MM.1S (cell line): ENCODE data around the gene MAPK8IP1.
A peak's percentile ranks its signal among the peaks of the same experiment; 100 is the strongest.

ENCODE experiments used
- DNase-seq: peaks from one replicate; pipeline ENCODE4 v3.0.0-alpha.2; 2015
- H2AFZ ChIP-seq: fragments of 300-600 bp; sonication (generic); 2 replicates; pipeline ENCODE4 v1.6.0; 2016; ENCODE audit warnings: antibody characterized with exemption, low read length
- H3F3A ChIP-seq: fragments of 300-600 bp; sonication (generic); 2 replicates; pipeline ENCODE4 v1.6.1; 2016; ENCODE audit warnings: mild to moderate bottlenecking, antibody characterized with exemption, low read length, moderate library complexity, mixed read lengths; ENCODE audit not compliant: insufficient read depth
- H3K27ac ChIP-seq: fragments of 300-600 bp; sonication (generic); 2 replicates; pipeline ENCODE4 v1.5.1; 2016; ENCODE audit warnings: mild to moderate bottlenecking, low read length
- H3K27me3 ChIP-seq: fragments of 300-600 bp; sonication (generic); replicated peaks from 2 replicates; pipeline ENCODE4 v1.6.0; 2016; ENCODE audit warnings: low read length; ENCODE audit not compliant: insufficient read depth
- H3K36me3 ChIP-seq: fragments of 300-600 bp; sonication (generic); replicated peaks from 2 replicates; pipeline ENCODE4 v1.6.1; 2016; ENCODE audit warnings: mild to moderate bottlenecking, low read length, mixed read lengths; ENCODE audit not compliant: insufficient read depth
- H3K4me1 ChIP-seq: fragments of 300-600 bp; sonication (generic); 2 replicates; pipeline ENCODE4 v1.6.1; 2016; ENCODE audit warnings: low read length, mixed read lengths
- H3K4me2 ChIP-seq: fragments of 300-600 bp; sonication (generic); 2 replicates; pipeline ENCODE4 v1.6.0; 2016; ENCODE audit warnings: low read depth, low read length
- H3K4me3 ChIP-seq: fragments of 300-600 bp; sonication (generic); 2 replicates; pipeline ENCODE4 v1.5.1; 2016; ENCODE audit warnings: low read length, mixed read lengths
- H3K79me2 ChIP-seq: fragments of 300-600 bp; sonication (generic); 2 replicates; pipeline ENCODE4 v1.6.1; 2016; ENCODE audit warnings: mixed run types, low read length, mixed read lengths
- H3K9ac ChIP-seq: fragments of 300-600 bp; sonication (generic); 2 replicates; pipeline ENCODE4 v1.6.1; 2016; ENCODE audit warnings: low read length, mixed read lengths
- H3K9me2 ChIP-seq: fragments of 300-600 bp; sonication (generic); replicated peaks from 2 replicates; pipeline ENCODE4 v1.6.1; 2016; ENCODE audit warnings: mild to moderate bottlenecking, low read length, mixed read lengths; ENCODE audit not compliant: insufficient read depth
- H3K9me3 ChIP-seq: fragments of 300-600 bp; sonication (generic); replicated peaks from 2 replicates; pipeline ENCODE4 v1.6.1; 2016; ENCODE audit warnings: mild to moderate bottlenecking, low read length, mixed read lengths; ENCODE audit not compliant: insufficient read depth
- H4K20me1 ChIP-seq: fragments of 300-600 bp; sonication (generic); 2 replicates; pipeline ENCODE4 v1.6.1; 2016; ENCODE audit warnings: mild to moderate bottlenecking, low read length, moderate library complexity, mixed read lengths; ENCODE audit not compliant: insufficient read depth
- CTCF ChIP-seq: fragments of 300-600 bp; sonication (generic); IDR thresholded peaks from 2 replicates; pipeline ENCODE4 v1.5.1; 2016; ENCODE audit warnings: antibody characterized with exemption, low read length, mixed read lengths
- EZH2 ChIP-seq: fragments of 300-600 bp; sonication (generic); optimal IDR thresholded peaks from 2 replicates; pipeline ENCODE3; 2017; ENCODE audit warnings: low read depth, mild to moderate bottlenecking, antibody characterized with exemption, low read length, mixed read lengths
- EZH2phosphoT487 ChIP-seq: fragments of 300-600 bp; sonication (generic); IDR thresholded peaks from 2 replicates; pipeline ENCODE4 v1.6.1; 2018; ENCODE audit warnings: antibody characterized with exemption, low read length

MAPK8IP1 gene

GRCh38 chr11:45852712-45853101, 32.7 kb upstream of the MAPK8IP1 start:
- no peak for TF ChIP-seq EZH2phosphoT487
- TF ChIP-seq CTCF = peak; percentile 65
- peaks cover 5% of the 10 kb centered on the region; the same call in 1 of the 2 replicates for H3K36me3 ChIP-seq
- H3K9me3 ChIP-seq = no peaks in the 10 kb centered on the region
- H4K20me1 ChIP-seq = 0 out of 2 replicates have a peak, but pooled peaks cover 3% of the 10 kb centered on the region
- peaks cover 27% of the 10 kb centered on the region for H3F3A ChIP-seq
- peaks cover 70% of the 10 kb centered on the region for H3K79me2 ChIP-seq
- H2AFZ ChIP-seq = no peak overlapping the region
- peak overlapping the region; percentile 62; the same call in 1 of the 2 replicates for H3K27ac ChIP-seq
- DNase-seq = peak; percentile 77
- H3K4me1 ChIP-seq = peaks cover 47% of the 10 kb centered on the region
- H3K9ac ChIP-seq = peak overlapping the region; percentile 13; the same call in 1 of the 2 replicates
- peak overlapping the region; percentile 28 for H3K4me3 ChIP-seq
- H3K27me3 ChIP-seq = no peaks in the 10 kb centered on the region
- no peaks in the 10 kb centered on the region for H3K9me2 ChIP-seq
- H3K4me2 ChIP-seq = peak overlapping the region; percentile 72

GRCh38 chr11:45853332-45854219, 31.9 kb upstream of the MAPK8IP1 start:
- Histone ChIP-seq H3K4me3 (no peak overlapping the region), H2AFZ (no peak overlapping the region), H4K20me1 (0 out of 2 replicates have a peak, but pooled peaks cover 3% of the 10 kb centered on the region), H3K4me2 (peak overlapping the region; percentile 72), H3K79me2 (peaks cover 62% of the 10 kb centered on the region), H3K9me2 (no peaks in the 10 kb centered on the region), H3K9ac (no peak overlapping the region; the same call in 1 of the 2 replicates), H3K27me3 (no peaks in the 10 kb centered on the region), H3K36me3 (peaks cover 5% of the 10 kb centered on the region; the same call in 1 of the 2 replicates), H3K27ac (peak overlapping the region; percentile 62; the same call in 1 of the 2 replicates), H3K9me3 (no peaks in the 10 kb centered on the region), H3F3A (peaks cover 22% of the 10 kb centered on the region), H3K4me1 (peaks cover 43% of the 10 kb centered on the region)
- TF ChIP-seq CTCF (no peak), EZH2phosphoT487 (no peak), EZH2 (no peak)
- no peak for DNase-seq

GRCh38 chr11:45855308-45855707, 30.1 kb upstream of the MAPK8IP1 start:
- Histone ChIP-seq H3K9ac (no peak overlapping the region), H3K79me2 (peaks cover 44% of the 10 kb centered on the region), H3K27ac (no peak overlapping the region), H3K9me3 (no peaks in the 10 kb centered on the region), H2AFZ (no peak overlapping the region), H3K4me3 (no peak overlapping the region), H3K9me2 (no peaks in the 10 kb centered on the region), H3K4me2 (no peak overlapping the region), H4K20me1 (0 out of 2 replicates have a peak, but pooled peaks cover 3% of the 10 kb centered on the region), H3K27me3 (no peaks in the 10 kb centered on the region), H3K4me1 (peaks cover 33% of the 10 kb centered on the region), H3F3A (peaks cover 22% of the 10 kb centered on the region), H3K36me3 (peaks cover 9% of the 10 kb centered on the region; the same call in 1 of the 2 replicates)
- TF ChIP-seq EZH2phosphoT487 (no peak), EZH2 (no peak), CTCF (no peak)
- DNase-seq = no peak
